HepG2 (cell line): ENCODE results near the gene KMT2E. TPM values are rescaled to one million over a fixed set of nuclear protein-coding genes. Genes with fewer than 3 reads are reported as not detected.

Experiments used
- ATAC-seq: fragments of 200-7000 bp; cut with Tn5 transposase; 3 replicates; pipeline ENCODE4 v1.9.1; 2020; ENCODE audit warnings: mild to moderate bottlenecking, moderate library complexity
- BruUV-seq: library from RNA; stranded (reverse); fragments of 400-500 nt; replicated peaks from 2 replicates; lab custom pipeline; 2021; lab: Mats Ljungman, UMichigan
- CTCF ChIA-PET: fragments of 300-600 bp; formaldehyde crosslinking; extraction: SDS; loops from one replicate; lab custom pipeline; 2021; ENCODE audit warnings: low total read pairs, inconsistent platforms, low intra/inter-chr PET ratio; lab: Yijun Ruan, JAX
- POLR2A ChIA-PET: fragments of 350-600 bp; sonication (Branson Sonifier 250); formaldehyde crosslinking; loops from one replicate; lab custom pipeline; 2020; ENCODE audit warnings: antibody characterized with exemption, inconsistent platforms; lab: Yijun Ruan, JAX
- DNase-seq: peaks from one replicate; pipeline ENCODE4 v3.0.0-alpha.2; 2015; ENCODE audit warnings: low spot score
- FAIRE-seq: peaks from 3 replicates; lab custom pipeline; 2011; peaks lifted over from hg19 to GRCh38; lab: Jason Lieb, UNC
- H2AFZ ChIP-seq: one replicate; pipeline ENCODE4 v1.6.1; 2011; ENCODE audit warnings: low read length, inconsistent platforms
- H3K27ac ChIP-seq: fragments of 300-600 bp; 3 replicates; pipeline ENCODE4 v1.8.0; 2011; ENCODE audit warnings: mixed run types, mild to moderate bottlenecking, mixed read lengths, low read length, inconsistent platforms; ENCODE audit not compliant: insufficient read depth; ENCODE audit errors: extremely low read length
- H3K27me3 ChIP-seq, 2 experiments: fragments of 200-600 bp in 1 of 2; 2 replicates in 1 of 2; 3 replicates in 1 of 2; pipeline versions ENCODE4 v1.6.0 to v1.8.0; 2011; ENCODE audit warnings: low read length in 2 of 2, mild to moderate bottlenecking in 2 of 2, moderate library complexity in 2 of 2, inconsistent platforms in 1 of 2; ENCODE audit not compliant: insufficient read depth in 2 of 2, control insufficient read depth in 1 of 2
- H3K36me3 ChIP-seq, 2 experiments: fragments of 200-600 bp in 1 of 2; replicated peaks in 1 of 2; 2 replicates in 1 of 2; 3 replicates in 1 of 2; pipeline versions ENCODE4 v1.5.1 to v1.8.0; 2011; ENCODE audit warnings: low read length in 2 of 2, inconsistent platforms in 1 of 2; ENCODE audit not compliant: insufficient read depth in 2 of 2, control insufficient read depth in 1 of 2
- H3K4me1 ChIP-seq: 2 replicates; pipeline ENCODE4 v1.5.1; 2012; ENCODE audit warnings: low read length, inconsistent platforms; ENCODE audit not compliant: insufficient read depth
- H3K4me2 ChIP-seq: 2 replicates; pipeline ENCODE4 v1.6.0; 2011; ENCODE audit warnings: low read depth, low read length, inconsistent platforms
- H3K4me3 ChIP-seq, 3 experiments: fragments of 200-600 bp in 1 of 3; sonication (generic), shearing (Covaris generic) in 1 of 3; replicated peaks in 1 of 3; 2 replicates each; pipeline ENCODE4 v1.5.1; 2011 to 2016; ENCODE audit warnings: low read length in 3 of 3, inconsistent platforms in 2 of 3, low read depth in 2 of 3, mild to moderate bottlenecking in 2 of 3, control low read depth in 1 of 3, mixed read lengths in 1 of 3; ENCODE audit not compliant: insufficient read depth in 1 of 3
- H3K79me2 ChIP-seq: one replicate; pipeline ENCODE4 v1.6.1; 2011; ENCODE audit warnings: low read length, inconsistent platforms; ENCODE audit not compliant: insufficient read depth
- H3K9ac ChIP-seq: 2 replicates; pipeline ENCODE4 v1.6.0; 2011; ENCODE audit warnings: mild to moderate bottlenecking, low read depth, low read length, inconsistent platforms; ENCODE audit not compliant: insufficient read depth
- H3K9me3 ChIP-seq: 2 replicates; pipeline ENCODE4 v1.5.1; 2012; ENCODE audit warnings: mild to moderate bottlenecking, low read length
- H4K20me1 ChIP-seq: 2 replicates; pipeline ENCODE4 v1.6.0; 2011; ENCODE audit warnings: inconsistent platforms, mild to moderate bottlenecking, low read length, moderate library complexity; ENCODE audit not compliant: insufficient read depth
- ARNT2 ChIP-seq: sonication (generic); formaldehyde crosslinking; IDR thresholded peaks from 2 replicates; pipeline ENCODE4 v1.8.0; 2022; ENCODE audit warnings: mild to moderate bottlenecking, low read depth, missing genetic modification reagents, moderate library complexity
- MAFF ChIP-seq: IDR thresholded peaks from 2 replicates; pipeline ENCODE4 v1.6.1; 2011; ENCODE audit warnings: low read depth, low read length, improper control_type of control experiment
- MAFK ChIP-seq, 2 experiments: IDR thresholded peaks in 1 of 2; conservative IDR thresholded peaks in 1 of 2; 2 replicates each; pipeline ENCODE4 v1.6.1; 2011; ENCODE audit warnings: improper control_type of control experiment in 2 of 2, low read length in 2 of 2
- PHB2 ChIP-seq: fragments of 450-650 bp; IDR thresholded peaks from 2 replicates; pipeline ENCODE4 v1.6.1; 2018; ENCODE audit not compliant: partially characterized antibody
- ZBTB39 ChIP-seq: sonication (generic); formaldehyde crosslinking; IDR thresholded peaks from 2 replicates; pipeline ENCODE4 v1.5.0; 2020; ENCODE audit warnings: missing genetic modification reagents
- ZNF740 ChIP-seq: sonication (generic); formaldehyde crosslinking; IDR thresholded peaks from 2 replicates; pipeline ENCODE4 v1.4.0; 2020; ENCODE audit warnings: missing genetic modification reagents
- WGBS: methylation state at CpG from one replicate; pipeline ENCODE4 v1.1.6; 2017; ENCODE audit warnings: low lambda C conversion rate; 5-methylcytosine and 5-hydroxymethylcytosine counted together
- in situ Hi-C: cut with HindIII; loops from 2 replicates; pipeline ENCODE4 v1.10.0; 2017; ENCODE audit warnings: low pct_unique_long_range_greater_than_20kb; ENCODE audit not compliant: extremely low pct_ligation_motif_present
- intact Hi-C: fragments of 100-400 bp; cut with micrococcal nuclease; formaldehyde crosslinking; loops from one replicate; pipeline ENCODE4 v1.10.0; 2022; ENCODE audit not compliant: unreplicated experiment
- polyA plus RNA-seq, 8 experiments: library from polyadenylated mRNA; depleted of rRNA in 3 of 8; stranded (reverse) in 7 of 8; unstranded in 1 of 8; fragments of >200 nt; fragmentation: Illumina TruSeq in 4 of 8; extraction: Trizol in 4 of 8; gene quantifications; 2 replicates each; pipeline versions ENCODE4 v1.2.1 to v1.2.3, GENCODE V29; 2011 to 2016; ENCODE audit warnings: low read depth in 4 of 8, missing spikeins in 1 of 8, mixed read lengths in 1 of 8; ENCODE audit not compliant: insufficient read depth in 1 of 8
- total RNA-seq, 5 experiments: library from RNA; depleted of rRNA; stranded (reverse); fragments of >200 nt; fragmentation: Illumina TruSeq; extraction: Trizol; gene quantifications; 2 replicates each; pipeline ENCODE4 v1.2.3, GENCODE V29; 2016; ENCODE audit warnings: low read depth in 1 of 5

Gene KMT2E
- total and polyA plus RNA-seq, 2 of the 13 experiments (the other 11 are each of a cell fraction or from before 2014, with no cell fraction given): 6.3 to 24.4 TPM

GRCh38 chr7:105026750-105027149 lies 12.7 kb downstream of the KMT2E start:
- in situ Hi-C loops (no loop called here), intact Hi-C loops (no loop called here)
- H3K27me3 ChIP-seq: no peaks in the 10 kb centered on the region
- H3K9ac ChIP-seq: no peak overlapping the region
- H3K36me3 ChIP-seq: no peaks in the 10 kb centered on the region
- 91% methylated on average over 2 of the region's 2 CpGs for WGBS
- BruUV-seq: no TSS peak
- H3K4me1 ChIP-seq: peaks cover 41% of the 10 kb centered on the region
- FAIRE-seq (no peak), ATAC-seq (no peak), DNase-seq (no peak)
- no peak overlapping the region for H3K27ac ChIP-seq
- no peak for TF ChIP-seq ARNT2 (CRISPR knock-in tag)
- no peak for TF ChIP-seq ZBTB39 (CRISPR knock-in tag)
- TF ChIP-seq MAFF: 0 out of 2 replicates have a peak, but pooled peaks have one; percentile 26
- peak; percentile 3 to 45; a peak in 1 of 4 replicates for TF ChIP-seq MAFK (conservative IDR thresholded peaks at IDR 0.05 in 1 of 2, IDR thresholded peaks at IDR 0.05 in 1 of 2; ENCODE audit: low read length in 2 of 2)
- no peak for TF ChIP-seq ZNF740 (CRISPR knock-in tag)
- TF ChIP-seq PHB2: no peak
- peaks cover 98% of the 10 kb centered on the region for H3K79me2 ChIP-seq
- H2AFZ ChIP-seq: no peak overlapping the region
- ChIA-PET POLR2A (interaction anchor here (1.5 to 2.0 kb wide), 2 partner anchors 13 to 43 kb away, joined by 3 to 8 read pairs; partner anchors contain the start of gene KMT2E), CTCF (no interaction called here)
- H4K20me1 ChIP-seq: peaks cover 80% of the 10 kb centered on the region
- no peaks in the 10 kb centered on the region for H3K9me3 ChIP-seq
- H3K4me3 ChIP-seq: no peak overlapping the region
- no peak overlapping the region for H3K4me2 ChIP-seq
